ENCODE results near the gene AMFR. TPM values are rescaled to one million over a fixed set of nuclear protein-coding genes. Genes with fewer than 3 reads are reported as not detected.

AMFR gene
- polyA plus RNA-seq, 3 donors, result 141 to 145 (median 144) TPM

Other genes with a start within 250 kb of the AMFR start
- 1 to 10 TPM; 4.8 to 6.9 (median 6.9) TPM for gene GNAO1, start 234.1 kb downstream of the AMFR start, polyA plus RNA-seq (ENCODE audit: insufficient read length in 3 of 3)
- 100 to 1,000 TPM; 125 to 152 (median 135) TPM for gene NUDT21, start 25.8 kb upstream of the AMFR start, polyA plus RNA-seq (ENCODE audit: insufficient read length in 3 of 3)
- 10 to 100 TPM; 38.9 to 40.9 (median 39.6) TPM for gene OGFOD1, start 26.0 kb upstream of the AMFR start, polyA plus RNA-seq (ENCODE audit: insufficient read length in 3 of 3)
- 100 to 1,000 TPM in 1 of 3 donors, 10 to 100 TPM in 2; 68.1 to 116 (median 92.6) TPM for gene BBS2, start 94.5 kb upstream of the AMFR start, polyA plus RNA-seq (ENCODE audit: insufficient read length in 3 of 3)
- gene MT4, start 139.5 kb upstream of the AMFR start, polyA plus RNA-seq (ENCODE audit: insufficient read length in 3 of 3), result not detected
- 1 to 10 TPM in 1 of 3 donors, under 1 TPM in 2; 0.84 to 1.3 (median 0.85) TPM for gene MT3, start 164.0 kb upstream of the AMFR start, polyA plus RNA-seq (ENCODE audit: insufficient read length in 3 of 3)
- gene MT2A, start 183.0 kb upstream of the AMFR start, polyA plus RNA-seq (ENCODE audit: insufficient read length in 3 of 3), result 10 to 100 TPM; 14.5 to 29.8 (median 25.6) TPM
- 10 to 100 TPM; 16.0 to 23.9 (median 17.3) TPM for gene MT1E, start 200.2 kb upstream of the AMFR start, polyA plus RNA-seq (ENCODE audit: insufficient read length in 3 of 3)
- gene MT1M, start 207.1 kb upstream of the AMFR start, polyA plus RNA-seq (ENCODE audit: insufficient read length in 3 of 3), result under 1 TPM in 1 of 3 donors, not detected in 2; 0.20 TPM
- not detected for gene MT1A, start 213.1 kb upstream of the AMFR start, polyA plus RNA-seq (ENCODE audit: insufficient read length in 3 of 3)
- not detected for gene MT1B, start 226.3 kb upstream of the AMFR start, polyA plus RNA-seq (ENCODE audit: insufficient read length in 3 of 3)
- gene MT1F, start 232.4 kb upstream of the AMFR start, polyA plus RNA-seq (ENCODE audit: insufficient read length in 3 of 3), result 10 to 100 TPM; 48.4 to 77.2 (median 58.2) TPM
- 10 to 100 TPM; 31.1 to 90.7 (median 45.7) TPM for gene MT1G, start 242.5 kb upstream of the AMFR start, polyA plus RNA-seq (ENCODE audit: insufficient read length in 3 of 3)
- 10 to 100 TPM in 2 of 3 donors, 1 to 10 TPM in 1; 4.5 to 25.2 (median 12.1) TPM for gene MT1H, start 244.3 kb upstream of the AMFR start, polyA plus RNA-seq (ENCODE audit: insufficient read length in 3 of 3)

All from renal cortex interstitium (tissue), 3 donors.